GM12878 (cell line): ENCODE measurements around the gene TTLL1. TPM values are rescaled to one million over a fixed set of nuclear protein-coding genes. Genes with fewer than 3 reads are reported as not detected.
A peak's percentile ranks its signal among the peaks of the same experiment; 100 is the strongest.

Experiments
- ATAC-seq: fragments of 200-7000 bp; cut with Tn5 transposase; 3 replicates; pipeline ENCODE4 v1.9.1; 2020; ENCODE audit warnings: mild to moderate bottlenecking, moderate library complexity
- BruUV-seq: library from RNA; stranded (reverse); fragments of 400-500 nt; replicated peaks from 2 replicates; lab custom pipeline; 2021; lab: Mats Ljungman, UMichigan
- CTCF ChIA-PET: fragments of 300-600 bp; sonication (Branson Sonifier 250); formaldehyde crosslinking; extraction: SDS; loops from one replicate; lab custom pipeline; 2021; ENCODE audit warnings: inconsistent platforms; lab: Yijun Ruan, JAX
- POLR2A ChIA-PET: fragments of 350-600 bp; formaldehyde crosslinking; extraction: SDS; loops from one replicate; lab custom pipeline; 2021; ENCODE audit warnings: inconsistent platforms; lab: Charles Lee
- RAD21 ChIA-PET: fragments of 300-600 bp; sonication (Branson Sonifier 250); formaldehyde crosslinking; loops from one replicate; lab custom pipeline; 2023; ENCODE audit warnings: antibody characterized with exemption; ENCODE audit not compliant: unreplicated experiment; lab: Charles Lee
- SMC1A ChIA-PET: fragments of 300-600 bp; sonication (Branson Sonifier 250); formaldehyde crosslinking; loops from one replicate; lab custom pipeline; 2023; ENCODE audit not compliant: unreplicated experiment, uncharacterized antibody; lab: Charles Lee
- DNase-seq: peaks from one replicate; pipeline ENCODE4 v3.0.0-alpha.2; 2011; ENCODE audit warnings: low read depth, low spot score
- FAIRE-seq: peaks from 3 replicates; lab custom pipeline; 2011; peaks lifted over from hg19 to GRCh38; lab: Jason Lieb, UNC
- H2AFZ ChIP-seq: 2 replicates; pipeline ENCODE4 v1.6.0; 2011; ENCODE audit warnings: low read depth, low read length, control low read depth; ENCODE audit not compliant: control insufficient read depth
- H3K27ac ChIP-seq: 2 replicates; pipeline ENCODE4 v1.5.1; 2011; ENCODE audit warnings: control low read depth; ENCODE audit not compliant: control insufficient read depth, insufficient read depth
- H3K27me3 ChIP-seq, 2 experiments: replicated peaks in 1 of 2; 2 replicates each; pipeline versions ENCODE4 v1.6.0 to v1.6.1; 2011; ENCODE audit warnings: low read length in 1 of 2; ENCODE audit not compliant: control insufficient read depth in 2 of 2, insufficient read depth in 2 of 2
- H3K36me3 ChIP-seq, 2 experiments: 2 replicates each; pipeline ENCODE4 v1.5.1; 2011; ENCODE audit warnings: low read length in 1 of 2; ENCODE audit not compliant: control insufficient read depth in 2 of 2, insufficient read depth in 2 of 2
- H3K4me1 ChIP-seq: 2 replicates; pipeline ENCODE4 v1.6.1; 2011; ENCODE audit warnings: mild to moderate bottlenecking, low read length, moderate library complexity, mixed read lengths; ENCODE audit not compliant: control insufficient read depth, insufficient read depth
- H3K4me2 ChIP-seq: 2 replicates; pipeline ENCODE4 v1.6.0; 2011; ENCODE audit warnings: control low read depth; ENCODE audit not compliant: control insufficient read depth, insufficient read depth
- H3K4me3 ChIP-seq: fragments of 200-600 bp; sonication (generic); 2 replicates; pipeline ENCODE4 v1.5.1; 2016
- H3K79me2 ChIP-seq: 2 replicates; pipeline ENCODE4 v1.6.0; 2011; ENCODE audit warnings: low read length; ENCODE audit not compliant: control insufficient read depth, insufficient read depth
- H3K9ac ChIP-seq: 2 replicates; pipeline ENCODE4 v1.8.0; 2011; ENCODE audit warnings: low read length, control low read depth, mixed read lengths; ENCODE audit not compliant: control insufficient read depth, insufficient read depth
- H3K9me3 ChIP-seq: replicated peaks from 3 replicates; pipeline ENCODE4 v1.5.1; 2011; ENCODE audit warnings: mild to moderate bottlenecking, low read length; ENCODE audit not compliant: control insufficient read depth, insufficient read depth
- H4K20me1 ChIP-seq: 2 replicates; pipeline ENCODE4 v1.6.0; 2011; ENCODE audit not compliant: control insufficient read depth, insufficient read depth
- CBFB ChIP-seq: IDR thresholded peaks from 2 replicates; pipeline ENCODE4 v1.6.1; 2016; ENCODE audit warnings: antibody characterized with exemption, low read depth
- CREB1 ChIP-seq: IDR thresholded peaks from 2 replicates; pipeline ENCODE4 v1.6.1; 2012; ENCODE audit warnings: low read depth, mild to moderate bottlenecking, inconsistent platforms
- CREM ChIP-seq: IDR thresholded peaks from 2 replicates; pipeline ENCODE4 v1.6.1; 2014; ENCODE audit warnings: antibody characterized with exemption, low read depth
- EGR1 ChIP-seq, 2 experiments: IDR thresholded peaks; 1 replicate in 1 of 2; 2 replicates in 1 of 2; pipeline ENCODE4 v1.6.1; 2011 to 2012; ENCODE audit warnings: low read depth in 2 of 2, low read length in 2 of 2, borderline replicate concordance in 1 of 2, mild to moderate bottlenecking in 1 of 2, moderate library complexity in 1 of 2
- HDAC6 ChIP-seq: fragments of 200-600 bp; sonication (generic); IDR thresholded peaks from one replicate; pipeline ENCODE4 v1.8.0; 2017; ENCODE audit warnings: antibody characterized with exemption; ENCODE audit not compliant: unreplicated experiment
- HDGF ChIP-seq: fragments of 450-650 bp; IDR thresholded peaks from 2 replicates; pipeline ENCODE4 v1.6.1; 2016; ENCODE audit warnings: antibody characterized with exemption
- IKZF2 ChIP-seq, 2 experiments: fragments of 450-650 bp; IDR thresholded peaks; 2 replicates each; pipeline ENCODE4 v1.6.1; 2017; ENCODE audit warnings: mild to moderate bottlenecking in 2 of 2, moderate library complexity in 2 of 2
- MYB ChIP-seq: fragments of 150-350 bp; IDR thresholded peaks from 2 replicates; pipeline ENCODE4 v1.6.1; 2014; ENCODE audit warnings: mild to moderate bottlenecking, low read depth, low read length, borderline replicate concordance
- NFYB ChIP-seq: IDR thresholded peaks from 2 replicates; pipeline ENCODE4 v1.6.1; 2011; ENCODE audit warnings: low read depth, mild to moderate bottlenecking, low read length, improper control_type of control experiment, moderate library complexity; ENCODE audit not compliant: insufficient read depth
- NR2F1 ChIP-seq: fragments of 450-650 bp; conservative IDR thresholded peaks from 2 replicates; pipeline ENCODE4 v1.6.1; 2017; ENCODE audit warnings: mild to moderate bottlenecking
- POLR2A ChIP-seq: IDR thresholded peaks from 2 replicates; pipeline ENCODE4 v1.6.1; 2011; ENCODE audit warnings: low read depth, mild to moderate bottlenecking, low read length
- RELA ChIP-seq: fragments of 450-650 bp; IDR thresholded peaks from 2 replicates; pipeline ENCODE4 v1.8.0; 2014; ENCODE audit warnings: borderline replicate concordance; ENCODE audit not compliant: partially characterized antibody
- STAT1 ChIP-seq: fragments of 450-650 bp; conservative IDR thresholded peaks from 2 replicates; pipeline ENCODE4 v1.6.1; 2014; ENCODE audit warnings: antibody characterized with exemption, mild to moderate bottlenecking
- TCF7 ChIP-seq: IDR thresholded peaks from 2 replicates; pipeline ENCODE4 v1.6.1; 2014; ENCODE audit warnings: antibody characterized with exemption, borderline replicate concordance
- WGBS: methylation state at CpG from one replicate; pipeline ENCODE4 v1.1.6; 2016; ENCODE audit warnings: low lambda C conversion rate; ENCODE audit not compliant: insufficient replicate concordance, insufficient coverage; ENCODE audit errors: missing lambda C conversion rate; 5-methylcytosine and 5-hydroxymethylcytosine counted together
- in situ Hi-C: fragments of 300-500 bp; cut with MboI; formaldehyde crosslinking; loops from 9 replicates; pipeline ENCODE4 v1.14.3; 2018; ENCODE audit warnings: mixed read lengths
- intact Hi-C: fragments of 100-400 bp; cut with micrococcal nuclease; formaldehyde crosslinking; loops from one replicate; pipeline ENCODE4 v1.14.2; 2022; ENCODE audit not compliant: unreplicated experiment
- polyA plus RNA-seq, 11 experiments: library from polyadenylated mRNA; depleted of rRNA in 4 of 11; unstranded in 6 of 11; stranded (reverse) in 5 of 11; fragments of >200 nt; fragmentation: Nextera tagmentation in 4 of 11; fragmentation: Illumina TruSeq in 1 of 11; extraction: Ambion mirVana in 4 of 11; extraction: Trizol in 1 of 11; gene quantifications; 1 replicate in 1 of 11; 2 replicates in 10 of 11; pipeline versions ENCODE4 v1.2.1 to v1.2.3, GENCODE V29; 2011 to 2016; ENCODE audit warnings: inconsistent platforms in 2 of 11, missing spikeins in 2 of 11, low read depth in 1 of 11
- total RNA-seq, 4 experiments: library from RNA; depleted of rRNA in 3 of 4; stranded (reverse); fragments of >200 nt in 3 of 4; fragmentation: Illumina TruSeq in 1 of 4; extraction: Trizol in 1 of 4; gene quantifications; 2 replicates each; pipeline versions ENCODE4 v1.2.1 to v1.2.3, GENCODE V29; 2013 to 2021
- TF ChIP-seq, protein P1 (sequence below): fragments of 450-650 bp; IDR thresholded peaks from 2 replicates; pipeline ENCODE4 v1.6.1; 2017; ENCODE audit warnings: low read depth, mild to moderate bottlenecking, moderate library complexity

The TTLL1 gene
- total and polyA plus RNA-seq, 10 of the 15 experiments (the other 5 are each of a cell fraction or from before 2014, with no cell fraction given): 0.39 to 4.8 (median 3.2) TPM

DNA sequence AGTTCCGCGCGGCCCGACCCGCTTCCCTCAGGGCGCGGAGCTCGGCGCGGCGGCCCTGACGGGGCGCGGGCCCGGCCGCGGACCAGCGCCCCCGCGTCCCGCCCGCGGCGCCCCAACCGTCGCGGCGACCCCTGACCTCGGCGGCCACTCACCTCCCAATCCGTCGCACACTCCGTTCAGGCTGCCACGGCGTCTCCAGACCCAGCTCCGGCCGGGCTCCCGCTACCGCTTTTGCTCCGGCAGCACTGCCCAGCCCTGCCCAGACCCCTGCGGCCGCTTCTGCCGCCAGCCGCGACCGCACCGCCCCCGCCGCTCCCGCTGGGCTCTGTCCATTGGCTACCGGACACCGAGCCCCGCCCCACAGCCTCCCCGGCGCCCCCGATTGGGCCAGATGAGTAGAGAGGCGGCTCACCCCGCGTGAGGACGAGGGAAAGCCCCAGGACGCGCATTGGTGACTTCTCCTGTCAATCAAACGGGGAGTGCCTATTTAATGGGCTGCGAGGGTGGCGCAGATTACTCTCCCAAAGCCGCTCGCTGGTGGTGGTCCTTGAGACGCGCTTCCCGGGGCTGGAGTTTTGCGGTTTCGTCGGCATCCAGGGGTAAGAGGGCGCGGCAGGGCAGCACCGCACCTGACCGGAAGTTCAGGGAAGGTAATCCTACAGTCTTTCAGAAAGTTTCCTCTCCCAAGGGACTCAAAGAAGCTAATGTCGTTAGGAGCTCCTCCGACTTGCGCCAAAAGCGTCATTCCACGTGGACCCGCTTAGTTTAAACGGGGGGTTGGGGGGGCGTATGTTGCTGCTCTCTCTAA is 74.1 kb downstream of the TTLL1 start, which contains the start of gene PACSIN2 (continued):
- TF ChIP-seq, protein P1, sequence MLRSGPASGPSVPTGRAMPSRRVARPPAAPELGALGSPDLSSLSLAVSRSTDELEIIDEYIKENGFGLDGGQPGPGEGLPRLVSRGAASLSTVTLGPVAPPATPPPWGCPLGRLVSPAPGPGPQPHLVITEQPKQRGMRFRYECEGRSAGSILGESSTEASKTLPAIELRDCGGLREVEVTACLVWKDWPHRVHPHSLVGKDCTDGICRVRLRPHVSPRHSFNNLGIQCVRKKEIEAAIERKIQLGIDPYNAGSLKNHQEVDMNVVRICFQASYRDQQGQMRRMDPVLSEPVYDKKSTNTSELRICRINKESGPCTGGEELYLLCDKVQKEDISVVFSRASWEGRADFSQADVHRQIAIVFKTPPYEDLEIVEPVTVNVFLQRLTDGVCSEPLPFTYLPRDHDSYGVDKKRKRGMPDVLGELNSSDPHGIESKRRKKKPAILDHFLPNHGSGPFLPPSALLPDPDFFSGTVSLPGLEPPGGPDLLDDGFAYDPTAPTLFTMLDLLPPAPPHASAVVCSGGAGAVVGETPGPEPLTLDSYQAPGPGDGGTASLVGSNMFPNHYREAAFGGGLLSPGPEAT: peak; percentile 53
- TF ChIP-seq NFYB: peak; percentile 97
- TF ChIP-seq TCF7: no peak
- peak; percentile 93 for TF ChIP-seq NR2F1

DNA sequence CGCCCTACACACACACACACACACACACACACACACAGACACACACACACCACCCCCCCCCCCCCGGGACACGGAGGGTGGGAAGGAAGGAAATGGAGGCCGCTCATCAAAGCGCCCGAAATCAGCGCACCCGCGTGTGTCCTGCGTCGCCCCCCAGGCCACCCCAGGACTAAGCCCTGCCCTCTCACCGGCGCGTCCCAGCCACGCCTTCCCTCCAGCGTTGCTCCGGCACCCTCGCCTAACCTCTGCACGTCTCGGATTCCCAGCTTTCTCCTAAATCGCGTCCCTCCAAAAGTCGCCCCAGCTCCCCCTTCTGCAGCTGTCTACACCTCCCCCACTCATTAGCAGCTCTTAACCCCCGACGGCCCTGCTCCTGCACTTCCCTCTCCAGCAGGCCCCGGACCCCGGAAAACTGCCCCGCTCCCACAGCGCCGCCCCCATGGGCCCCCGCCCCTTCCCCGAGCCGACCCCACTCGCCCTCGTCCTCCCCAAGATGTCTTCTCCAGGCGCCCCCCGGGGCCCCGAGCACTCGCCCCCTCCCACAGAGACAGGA is 74.8 kb downstream of the TTLL1 start:
- peak overlapping the region; percentile 97 for H3K4me3 ChIP-seq
- WGBS: 1% methylated on average over 25 of the region's 39 CpGs
- ATAC-seq (peak; percentile 53), DNase-seq (no peak), FAIRE-seq (no peak)
- BruUV-seq: no TSS peak
- ChIA-PET SMC1A (interaction anchor here (0.6 to 5.8 kb wide), 6 partner anchors 12 to 1738 kb away, joined by 3 to 62 read pairs (median 6); partner anchors contain the start of gene ARHGAP8), POLR2A (interaction anchor here (1.0 to 4.4 kb wide), 5 partner anchors 12 to 85 kb away, joined by 3 to 63 read pairs (median 5); no protein-coding TSS in a partner anchor), CTCF (interaction anchor here (1.2 to 4.6 kb wide), 6 partner anchors 10 to 147 kb away, joined by 3 to 20 read pairs (median 6); no protein-coding TSS in a partner anchor), RAD21 (interaction anchor here (0.7 to 4.1 kb wide), 15 partner anchors 10 to 147 kb away, joined by 3 to 17 read pairs (median 6); no protein-coding TSS in a partner anchor)
- H3K79me2 ChIP-seq: peaks cover 52% of the 10 kb centered on the region
- peak overlapping the region; percentile 78 for H3K4me2 ChIP-seq
- peak overlapping the region; percentile 68 for H3K27ac ChIP-seq
- no peaks in the 10 kb centered on the region for H3K36me3 ChIP-seq
- peak overlapping the region; percentile 64 for H3K9ac ChIP-seq
- in situ Hi-C loops (no loop called here), intact Hi-C loops (loop anchor here (5.0 kb wide), 1 partner anchor 82 kb away; no protein-coding TSS in a partner anchor)
- no peaks in the 10 kb centered on the region for H3K4me1 ChIP-seq
- TF ChIP-seq HDAC6 (no peak), MYB (no peak), CBFB (no peak), HDGF (0 out of 2 replicates have a peak, but pooled peaks have one; percentile 31), CREM (0 out of 2 replicates have a peak, but pooled peaks have one; percentile 30), POLR2A (0 out of 2 replicates have a peak, but pooled peaks have one; percentile 50), IKZF2 (IDR thresholded peaks at IDR 0.05) (peak in 1 of 2 experiments; percentile 47; a peak in 1 of 4 replicates), RELA (no peak), STAT1 (no peak), CREB1 (0 out of 2 replicates have a peak, but pooled peaks have one; percentile 8), EGR1 (IDR thresholded peaks at IDR 0.05; ENCODE audit: borderline replicate concordance in 1 of 2, low read depth in 2 of 2, low read length in 2 of 2) (peak in 1 of 2 experiments; percentile 9; a peak in 1 of 3 replicates)
- peak overlapping the region; percentile 41; the same call in 1 of the 2 replicates for H2AFZ ChIP-seq
- no peaks in the 10 kb centered on the region for H3K27me3 ChIP-seq
- H4K20me1 ChIP-seq: peaks cover 5% of the 10 kb centered on the region; the same call in 1 of the 2 replicates
- no peaks in the 10 kb centered on the region for H3K9me3 ChIP-seq
